HUES48 (cell line): ENCODE data around the gene CABP4.

ENCODE experiments used
- H3K27ac ChIP-seq: one replicate; pipeline ENCODE4 v1.7.0; 2013; ENCODE audit warnings: low read depth, low read length, inconsistent platforms
- H3K27me3 ChIP-seq: 2 replicates; pipeline ENCODE4 v1.6.1; 2013; ENCODE audit warnings: mild to moderate bottlenecking, low read length; ENCODE audit not compliant: control insufficient read depth, insufficient read depth
- H3K36me3 ChIP-seq: 2 replicates; pipeline ENCODE4 v1.6.1; 2013; ENCODE audit warnings: low read length; ENCODE audit not compliant: control insufficient read depth, insufficient read depth
- H3K4me1 ChIP-seq: 2 replicates; pipeline ENCODE4 v1.6.1; 2013; ENCODE audit warnings: mild to moderate bottlenecking, low read length; ENCODE audit not compliant: control insufficient read depth, insufficient read depth
- H3K4me3 ChIP-seq: 2 replicates; pipeline ENCODE4 v1.5.1; 2013; ENCODE audit warnings: mild to moderate bottlenecking, low read depth, low read length
- H3K9ac ChIP-seq: 2 replicates; pipeline ENCODE4 v1.6.1; 2013; ENCODE audit warnings: mild to moderate bottlenecking, low read depth, low read length, moderate library complexity
- H3K9me3 ChIP-seq: 2 replicates; pipeline ENCODE4 v1.6.1; 2013; ENCODE audit warnings: low read length; ENCODE audit not compliant: control insufficient read depth, insufficient read depth

Gene CABP4

GRCh38 chr11:67455054-67455453, at the start of gene CABP4:
TSS of gene CABP4 (plus strand) at chr11:67455354. CDS start at chr11:67455424, 70 bp downstream.
- no peaks in the 10 kb centered on the region for H3K36me3 ChIP-seq
- H3K4me3 ChIP-seq, result no peak within 1 kb of the TSS
- no peak within 1 kb of the TSS for H3K9ac ChIP-seq
- no peaks in the 10 kb centered on the region for H3K27me3 ChIP-seq
- H3K9me3 ChIP-seq, result no peaks in the 10 kb centered on the region
- no peaks in the 10 kb centered on the region for H3K4me1 ChIP-seq
- H3K27ac ChIP-seq, result no peak within 1 kb of the TSS

GRCh38 chr11:67405688-67406339, 49.3 kb upstream of the CABP4 start:
- H3K4me3 ChIP-seq, result no peak overlapping the region
- H3K27me3 ChIP-seq, result no peaks in the 10 kb centered on the region
- H3K4me1 ChIP-seq, result peaks cover 13% of the 10 kb centered on the region
- H3K9ac ChIP-seq, result no peak overlapping the region
- no peaks in the 10 kb centered on the region for H3K36me3 ChIP-seq
- H3K9me3 ChIP-seq, result no peaks in the 10 kb centered on the region
- H3K27ac ChIP-seq, result no peak overlapping the region

DNA sequence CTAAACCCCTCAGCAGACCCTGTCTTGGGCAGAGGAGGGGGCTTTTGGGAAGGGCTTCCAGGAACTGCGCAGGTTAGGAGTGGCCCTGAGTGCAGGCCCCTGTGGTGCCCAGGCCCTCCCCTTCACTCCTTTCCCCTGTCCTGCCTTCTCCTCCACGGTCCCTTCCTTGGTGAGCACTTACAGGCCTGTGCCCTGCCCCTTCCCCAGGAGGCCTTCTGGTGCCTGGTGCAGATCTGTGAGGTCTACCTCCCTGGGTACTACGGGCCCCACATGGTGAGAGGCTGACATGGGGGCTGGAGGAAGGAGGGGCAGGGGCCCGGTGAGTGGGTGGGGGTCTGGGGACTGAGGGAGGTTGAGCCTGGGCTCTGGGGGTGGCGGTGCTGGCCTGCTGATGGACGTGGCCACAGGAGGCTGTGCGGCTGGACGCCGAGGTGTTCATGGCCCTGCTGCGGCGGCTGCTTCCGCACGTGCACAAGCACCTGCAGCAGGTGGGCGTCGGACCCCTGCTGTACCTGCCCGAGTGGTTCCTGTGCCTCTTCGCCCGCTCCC, 48.7 kb upstream of the CABP4 start:
- Histone ChIP-seq H3K9me3 (no peaks in the 10 kb centered on the region), H3K27ac (no peak overlapping the region), H3K36me3 (no peaks in the 10 kb centered on the region), H3K27me3 (no peaks in the 10 kb centered on the region), H3K9ac (no peak overlapping the region), H3K4me3 (no peak overlapping the region), H3K4me1 (peaks cover 12% of the 10 kb centered on the region)

GRCh38 chr11:67406969-67407687, 48.0 kb upstream of the CABP4 start:
- Histone ChIP-seq H3K9ac (no peak overlapping the region), H3K27ac (no peak overlapping the region)

GRCh38 chr11:67407688-67408163, 47.4 kb upstream of the CABP4 start:
- Histone ChIP-seq H3K9me3 (no peaks in the 10 kb centered on the region), H3K9ac (no peak overlapping the region), H3K4me1 (peaks cover 9% of the 10 kb centered on the region), H3K36me3 (no peaks in the 10 kb centered on the region), H3K27ac (no peak overlapping the region), H3K4me3 (no peak overlapping the region), H3K27me3 (no peaks in the 10 kb centered on the region; the same call in 1 of the 2 replicates)

More at GRCh38 chr11:67406969-67407687, 48.0 kb upstream of the CABP4 start:
- Histone ChIP-seq H3K4me3 (no peak overlapping the region), H3K27me3 (no peaks in the 10 kb centered on the region; the same call in 1 of the 2 replicates), H3K4me1 (peaks cover 10% of the 10 kb centered on the region), H3K9me3 (no peaks in the 10 kb centered on the region), H3K36me3 (no peaks in the 10 kb centered on the region)

DNA sequence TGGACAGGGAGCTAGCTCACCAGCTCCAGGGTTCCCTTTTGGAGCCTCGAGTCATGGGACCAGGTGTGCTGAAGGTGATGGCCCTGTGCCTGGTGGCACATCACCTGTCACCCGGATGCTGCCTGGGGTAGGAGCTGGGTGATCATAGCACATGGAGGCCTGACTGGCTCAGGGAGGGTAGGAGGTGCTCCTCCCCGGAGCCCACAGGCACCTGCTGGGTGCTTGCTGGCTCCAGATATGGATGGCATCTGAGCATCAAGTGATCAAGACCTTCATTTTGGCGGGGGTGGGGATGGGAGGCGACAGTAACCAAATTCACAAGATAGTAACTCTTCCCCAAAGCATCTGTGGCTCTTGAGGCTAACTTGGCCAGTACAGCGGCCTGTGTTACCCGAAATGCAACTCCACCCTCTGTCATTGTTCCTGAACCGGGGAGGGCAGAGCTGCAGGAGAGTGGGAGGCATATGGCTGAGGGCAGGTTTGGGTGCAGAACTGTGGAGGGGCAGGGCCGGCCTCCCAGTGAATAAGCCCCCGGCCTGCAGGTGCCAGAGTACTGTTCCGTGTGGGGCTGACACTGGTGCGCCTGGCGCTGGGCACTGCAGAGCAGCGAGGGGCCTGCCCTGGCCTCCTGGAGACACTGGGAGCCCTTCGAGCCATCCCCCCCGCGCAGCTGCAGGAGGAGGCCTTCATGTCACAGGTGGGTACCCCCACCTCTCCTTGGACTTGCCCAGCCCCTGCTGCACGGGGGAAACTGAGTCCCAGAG, 46.5 kb upstream of the CABP4 start:
- no peaks in the 10 kb centered on the region for H3K9me3 ChIP-seq
- peaks cover 9% of the 10 kb centered on the region for H3K4me1 ChIP-seq
- H3K9ac ChIP-seq, result no peak overlapping the region
- H3K27me3 ChIP-seq, result no peaks in the 10 kb centered on the region; the same call in none of the 2 replicates
- H3K36me3 ChIP-seq, result no peaks in the 10 kb centered on the region
- no peak overlapping the region for H3K27ac ChIP-seq
- H3K4me3 ChIP-seq, result no peak overlapping the region

DNA sequence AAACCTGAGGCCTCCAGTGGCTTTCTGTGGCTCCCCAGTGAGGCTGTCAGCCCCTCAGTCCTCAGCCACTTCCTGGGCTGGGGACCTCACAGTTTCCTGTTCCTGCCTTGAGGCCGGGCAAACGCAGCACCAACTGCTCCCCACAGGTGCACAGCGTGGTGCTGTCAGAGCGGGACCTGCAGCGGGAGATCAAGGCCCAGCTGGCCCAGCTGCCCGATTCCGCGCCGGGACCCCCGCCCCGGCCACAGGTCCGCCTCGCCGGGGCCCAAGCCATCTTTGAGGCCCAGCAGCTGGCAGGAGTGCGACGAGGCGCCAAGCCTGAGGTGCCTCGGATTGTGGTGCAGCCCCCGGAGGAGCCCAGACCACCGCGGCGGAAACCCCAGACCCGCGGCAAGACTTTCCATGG, 45.9 kb upstream of the CABP4 start:
- Histone ChIP-seq H3K9ac (no peak overlapping the region), H3K27me3 (no peaks in the 10 kb centered on the region; the same call in none of the 2 replicates), H3K36me3 (no peaks in the 10 kb centered on the region), H3K9me3 (no peaks in the 10 kb centered on the region), H3K4me3 (no peak overlapping the region), H3K4me1 (peaks cover 9% of the 10 kb centered on the region), H3K27ac (no peak overlapping the region)

DNA sequence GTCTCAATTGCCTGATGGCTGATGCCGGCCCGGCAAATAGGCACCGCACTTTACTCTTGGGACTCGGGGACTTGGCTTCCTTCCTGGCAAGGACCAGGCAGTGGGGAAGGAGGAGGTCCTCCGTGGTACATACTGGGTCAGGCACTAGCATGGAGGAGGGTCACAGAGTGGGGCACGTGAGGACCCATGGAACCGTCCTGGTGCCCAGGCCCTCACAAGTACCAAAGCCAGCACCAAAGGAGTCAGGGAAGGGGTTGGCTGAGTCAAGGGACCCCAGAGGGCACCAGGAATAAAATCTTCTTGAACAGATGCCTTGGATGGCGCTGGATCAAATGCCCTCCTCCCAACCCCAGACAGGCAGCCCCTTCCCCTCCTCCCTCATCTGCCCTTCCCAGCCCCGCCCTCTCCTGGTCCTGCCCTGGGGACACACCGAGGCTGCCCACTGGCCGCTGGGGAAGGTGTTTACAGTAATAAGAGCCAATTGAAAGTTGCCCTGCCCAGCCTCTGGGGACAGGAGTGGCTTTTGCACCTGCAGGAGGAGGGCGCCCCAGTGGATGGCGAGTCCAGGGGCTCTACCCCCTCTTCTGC, 45.3 kb upstream of the CABP4 start:
- H3K9ac ChIP-seq, result no peak overlapping the region
- peaks cover 9% of the 10 kb centered on the region for H3K4me1 ChIP-seq
- no peaks in the 10 kb centered on the region for H3K9me3 ChIP-seq
- H3K27ac ChIP-seq, result no peak overlapping the region
- no peak overlapping the region for H3K4me3 ChIP-seq
- peaks cover 6% of the 10 kb centered on the region for H3K27me3 ChIP-seq
- H3K36me3 ChIP-seq, result no peaks in the 10 kb centered on the region

- Histone ChIP-seq H3K9ac (no peak overlapping the region), H3K9me3 (no peaks in the 10 kb centered on the region), H3K27me3 (peaks cover 7% of the 10 kb centered on the region), H3K4me1 (peaks cover 9% of the 10 kb centered on the region), H3K36me3 (no peaks in the 10 kb centered on the region), H3K4me3 (no peak overlapping the region), H3K27ac (no peak overlapping the region)
These were observed 44.8 kb upstream of the CABP4 start for GRCh38 chr11:67410369-67410831.

DNA sequence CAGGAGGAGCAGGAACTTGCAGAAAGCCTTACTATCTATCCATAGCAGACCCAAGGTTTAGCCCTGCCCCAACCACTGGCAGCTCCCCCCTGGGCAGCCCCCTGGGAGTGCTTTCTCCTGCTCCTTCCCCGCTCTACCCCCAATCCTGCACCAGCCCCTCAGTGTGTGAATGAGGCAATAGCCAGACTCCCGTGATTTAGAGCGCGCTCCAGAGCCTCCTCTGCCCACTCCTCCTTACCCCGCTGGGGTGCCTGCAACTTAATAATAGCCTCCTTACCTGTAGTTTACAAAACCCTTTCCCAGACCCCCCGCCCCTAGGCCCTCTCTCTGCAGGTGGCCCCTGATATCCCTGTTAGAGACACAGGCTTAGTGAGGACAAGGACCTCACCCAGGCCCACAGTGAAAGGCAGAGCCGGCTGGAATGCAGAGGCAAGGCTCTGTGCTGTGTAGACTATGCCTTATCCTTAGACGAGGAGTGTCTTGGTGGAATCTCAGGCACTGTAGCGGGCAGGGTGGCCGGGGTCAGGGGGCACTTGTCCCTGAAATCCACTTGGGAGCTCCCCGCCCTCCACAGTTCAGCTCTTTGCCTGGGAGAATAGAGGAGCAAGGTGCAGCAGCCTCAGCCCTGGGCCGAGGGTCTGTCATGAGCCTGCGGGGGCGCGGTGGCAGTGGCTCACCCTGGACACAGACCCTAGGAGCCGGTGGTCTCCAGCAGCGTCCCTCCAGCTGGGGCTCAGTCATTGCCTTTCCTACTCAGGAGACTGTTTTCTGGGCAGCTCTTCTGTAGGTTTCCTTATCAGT, 44.0 kb upstream of the CABP4 start:
- Histone ChIP-seq H3K4me1 (peaks cover 11% of the 10 kb centered on the region), H3K9ac (no peak overlapping the region), H3K4me3 (no peak overlapping the region), H3K27ac (no peak overlapping the region), H3K36me3 (no peaks in the 10 kb centered on the region), H3K27me3 (peaks cover 7% of the 10 kb centered on the region), H3K9me3 (no peaks in the 10 kb centered on the region)
